ENCODE data around the gene CCDC85C. TPM values are rescaled to one million over a fixed set of nuclear protein-coding genes. Genes with fewer than 3 reads are reported as not detected.

CCDC85C gene
- total RNA-seq, 1 donor from 2014 or later: 7.0 TPM

- no peaks in the 10 kb centered on the region for H3K9me3 Mint-ChIP-seq (ENCODE audit: low read depth)
- DNase-seq (ENCODE audit: low spot score): no peak
- no peaks in the 10 kb centered on the region for H3K27me3 Mint-ChIP-seq (ENCODE audit: low read depth)
- no peak overlapping the region for H3K27ac Mint-ChIP-seq (ENCODE audit: unreplicated experiment)
- H3K4me3 Mint-ChIP-seq (ENCODE audit: unreplicated experiment): no peak overlapping the region
- no peak for TF ChIP-seq CTCF (IDR thresholded peaks at IDR 0.05)
- no peaks in the 10 kb centered on the region for H3K36me3 Mint-ChIP-seq (ENCODE audit: low read depth)
- H3K4me1 Mint-ChIP-seq (ENCODE audit: low read depth): peaks cover 7% of the 10 kb centered on the region
Measured at GRCh38 chr14:99586054-99586760, 17.8 kb downstream of the CCDC85C start.

GRCh38 chr14:99584823-99585222 lies 19.2 kb downstream of the CCDC85C start:
- Mint-ChIP-seq H3K4me1 (ENCODE audit: low read depth) (peaks cover 10% of the 10 kb centered on the region), H3K27ac (ENCODE audit: unreplicated experiment) (no peak overlapping the region), H3K9me3 (ENCODE audit: low read depth) (no peaks in the 10 kb centered on the region), H3K27me3 (ENCODE audit: low read depth) (no peaks in the 10 kb centered on the region), H3K4me3 (ENCODE audit: unreplicated experiment) (no peak overlapping the region), H3K36me3 (ENCODE audit: low read depth) (no peaks in the 10 kb centered on the region)
- no peak for TF ChIP-seq CTCF (IDR thresholded peaks at IDR 0.05)
- no peak for DNase-seq (ENCODE audit: low spot score)

- Mint-ChIP-seq H3K9me3 (ENCODE audit: low read depth) (no peaks in the 10 kb centered on the region), H3K27me3 (ENCODE audit: low read depth) (no peaks in the 10 kb centered on the region), H3K4me1 (ENCODE audit: low read depth) (peaks cover 30% of the 10 kb centered on the region), H3K4me3 (ENCODE audit: unreplicated experiment) (no peak overlapping the region), H3K27ac (ENCODE audit: unreplicated experiment) (no peak overlapping the region), H3K36me3 (ENCODE audit: low read depth) (no peaks in the 10 kb centered on the region)
- DNase-seq (ENCODE audit: low spot score): no peak
- TF ChIP-seq CTCF (IDR thresholded peaks at IDR 0.05): no peak
Measured at GRCh38 chr14:99581938-99582337, 22.1 kb downstream of the CCDC85C start.

- Mint-ChIP-seq H3K4me1 (ENCODE audit: low read depth) (peaks cover 34% of the 10 kb centered on the region), H3K9me3 (ENCODE audit: low read depth) (no peaks in the 10 kb centered on the region), H3K4me3 (ENCODE audit: unreplicated experiment) (no peak overlapping the region), H3K27ac (ENCODE audit: unreplicated experiment) (no peak overlapping the region), H3K36me3 (ENCODE audit: low read depth) (no peaks in the 10 kb centered on the region), H3K27me3 (ENCODE audit: low read depth) (no peaks in the 10 kb centered on the region)
- no peak for DNase-seq (ENCODE audit: low spot score)
- TF ChIP-seq CTCF (IDR thresholded peaks at IDR 0.05): no peak
Measured at GRCh38 chr14:99581374-99581773, 22.6 kb downstream of the CCDC85C start.

GRCh38 chr14:99579903-99580571 lies 24.0 kb downstream of the CCDC85C start:
- no peaks in the 10 kb centered on the region for H3K36me3 Mint-ChIP-seq (ENCODE audit: low read depth)
- H3K9me3 Mint-ChIP-seq (ENCODE audit: low read depth): no peaks in the 10 kb centered on the region
- H3K4me3 Mint-ChIP-seq (ENCODE audit: unreplicated experiment): no peak overlapping the region
- peak overlapping the region; percentile 54 for H3K27ac Mint-ChIP-seq (ENCODE audit: unreplicated experiment)
- DNase-seq (ENCODE audit: low spot score): no peak
- peaks cover 48% of the 10 kb centered on the region for H3K4me1 Mint-ChIP-seq (ENCODE audit: low read depth)
- TF ChIP-seq CTCF (IDR thresholded peaks at IDR 0.05): no peak
- H3K27me3 Mint-ChIP-seq (ENCODE audit: low read depth): no peaks in the 10 kb centered on the region

Data from chondrocyte (in vitro differentiated cells).